Upper lobe of left lung (tissue), 4 donors: Measurements from ENCODE around the gene ZKSCAN5.

Experiments used
- CTCF ChIP-seq, 6 experiments: fragments of 450-650 bp in 4 of 6; fragments of 200-600 bp in 2 of 6; sonication (generic) in 2 of 6; IDR thresholded peaks; one replicate each; pipeline ENCODE4 v1.5.1; 2016 to 2019; ENCODE audit warnings: antibody characterized with exemption in 6 of 6
- EP300 ChIP-seq, 4 donors: sonication (generic); formaldehyde crosslinking; IDR thresholded peaks; one replicate each; pipeline ENCODE4 v1.5.1; 2017; ENCODE audit warnings: antibody characterized with exemption in 4 of 4, control low read depth in 2 of 4
- POLR2A ChIP-seq, 4 donors: fragments of 450-650 bp; IDR thresholded peaks; one replicate each; pipeline ENCODE4 v1.5.1; 2016 to 2017; ENCODE audit warnings: antibody characterized with exemption in 4 of 4, mild to moderate bottlenecking in 2 of 4

- TF ChIP-seq CTCF (IDR thresholded peaks at IDR 0.05) (no peak), POLR2A (IDR thresholded peaks at IDR 0.05) (no peak), EP300 (IDR thresholded peaks at IDR 0.05) (no peak)
Observed at GRCh38 chr7:99553039-99553438, 48.6 kb downstream of the ZKSCAN5 start.
